ENCODE measurements around the gene MYH11. TPM values are rescaled to one million over a fixed set of nuclear protein-coding genes. Genes with fewer than 3 reads are reported as not detected.

The MYH11 gene
- total and polyA plus RNA-seq, 2 experiments from 2014 or later: 1.6 to 5.9 TPM

GRCh38 chr16:15876503-15876902 is 19.7 kb upstream of the MYH11 start:
- no peak overlapping the region for H3K27ac ChIP-seq (ENCODE audit: low read depth)
- H3K4me1 Mint-ChIP-seq: peaks cover 3% of the 10 kb centered on the region; the same call in 2 of the 3 replicates
- no peaks in the 10 kb centered on the region for H3K9me3 Mint-ChIP-seq
- no peak for DNase-seq (ENCODE audit: low spot score)
- peaks cover 12% of the 10 kb centered on the region; the same call in 1 of the 2 replicates for H3K79me2 ChIP-seq (replicated peaks; ENCODE audit: insufficient read depth)
- no peak for ATAC-seq
- no peaks in the 10 kb centered on the region for H3K4me1 ChIP-seq (ENCODE audit: insufficient read depth)
- H3K4me3 Mint-ChIP-seq: no peak overlapping the region
- H2AFZ ChIP-seq: no peak overlapping the region
- H3F3A ChIP-seq (replicated peaks; ENCODE audit: low read depth): no peaks in the 10 kb centered on the region
- no peaks in the 10 kb centered on the region for H4K20me1 ChIP-seq (replicated peaks; ENCODE audit: insufficient read depth)
- no peak overlapping the region for H3K4me3 ChIP-seq
- H3K27me3 ChIP-seq (ENCODE audit: insufficient read depth): no peaks in the 10 kb centered on the region
- peaks cover 4% of the 10 kb centered on the region for H3K27me3 Mint-ChIP-seq (ENCODE audit: insufficient read depth, low read depth, poor library complexity)
- peaks cover 41% of the 10 kb centered on the region for H3K36me3 Mint-ChIP-seq (ENCODE audit: low read depth)
- H3K4me2 ChIP-seq: no peak overlapping the region
- H3K9me2 ChIP-seq (ENCODE audit: insufficient read depth): no peaks in the 10 kb centered on the region
- H3K36me3 ChIP-seq (ENCODE audit: insufficient read depth): peaks cover 9% of the 10 kb centered on the region; the same call in 1 of the 2 replicates
- no peak overlapping the region for H3K27ac Mint-ChIP-seq
- TF ChIP-seq REST (IDR thresholded peaks at IDR 0.05; ENCODE audit: unreplicated experiment) (no peak), ZNF462 (CRISPR knock-in tag; IDR thresholded peaks at IDR 0.05) (no peak), CREB1 (CRISPR knock-in tag; IDR thresholded peaks at IDR 0.05; ENCODE audit: low read depth) (no peak), STAT1 (IDR thresholded peaks at IDR 0.05; ENCODE audit: unreplicated experiment) (no peak), EZH2phosphoT487 (IDR thresholded peaks at IDR 0.05; ENCODE audit: unreplicated experiment) (no peak), ZNF114 (CRISPR knock-in tag; IDR thresholded peaks at IDR 0.05) (no peak), ETS1 (IDR thresholded peaks at IDR 0.05) (no peak), ZNF331 (CRISPR knock-in tag; IDR thresholded peaks at IDR 0.05; ENCODE audit: low read depth) (no peak), NANOG (IDR thresholded peaks at IDR 0.05; ENCODE audit: borderline replicate concordance) (no peak), JUNB (IDR thresholded peaks at IDR 0.05; ENCODE audit: unreplicated experiment) (no peak)
